ENCODE results near the gene NMBR.
"Not testable (repeated sequence)": the region's sequence is repeated elsewhere in the genome, so short reads cannot be mapped to it uniquely, and the experiment has no call there.

Gene NMBR

DNA sequence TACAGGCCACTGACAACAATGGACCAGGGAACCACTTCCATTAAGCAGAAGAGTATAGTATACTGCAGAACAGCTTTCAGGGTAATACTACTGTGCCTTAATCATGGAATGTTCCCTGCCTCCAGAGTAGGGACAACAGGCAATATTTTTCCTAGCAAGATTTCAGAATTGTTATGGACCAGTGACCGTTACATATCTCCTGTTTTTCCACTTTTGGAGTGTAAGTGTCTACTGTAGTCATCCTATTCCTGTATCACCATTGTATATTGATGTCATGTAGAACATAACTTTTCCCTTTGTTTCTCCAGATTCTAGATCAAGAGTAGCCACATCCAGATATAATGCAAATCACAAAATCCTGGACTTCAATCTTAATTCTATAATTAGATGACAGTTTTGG lies 16.1 kb downstream of the NMBR start:
- no peak overlapping the region for H3K4me3 ChIP-seq (replicated peaks; ENCODE audit: low read depth, low read length)
- DNase-seq (ENCODE audit: extremely low read depth, insufficient read length), result no peak
- no peaks in the 10 kb centered on the region for H3K27me3 ChIP-seq (replicated peaks; ENCODE audit: control insufficient read depth, insufficient read depth, low read length)
- H3K36me3 ChIP-seq (ENCODE audit: control insufficient read depth, insufficient read depth, low read length), result no peaks in the 10 kb centered on the region
- no peak for TF ChIP-seq CTCF (IDR thresholded peaks at IDR 0.05; ENCODE audit: insufficient read depth, low read length, poor library complexity, severe bottlenecking)

DNA sequence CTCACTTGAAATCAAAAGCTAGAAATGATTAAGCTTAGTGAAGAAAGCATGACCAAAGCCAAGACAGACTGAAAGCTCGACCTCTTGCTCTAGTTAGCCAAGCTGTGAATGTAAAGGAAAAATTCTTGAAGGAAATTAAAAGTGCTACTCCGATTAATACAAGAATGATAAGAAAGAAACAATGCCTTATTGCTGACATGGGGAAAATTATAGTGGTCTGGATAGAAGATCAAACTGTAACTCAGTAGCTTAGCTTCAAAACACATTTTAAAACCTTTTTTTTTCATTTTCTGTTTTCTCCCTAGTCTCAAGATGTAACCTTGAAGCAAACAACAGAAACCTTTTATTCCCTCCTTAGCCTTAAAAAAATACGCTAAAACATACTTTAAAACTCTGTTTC lies 25.6 kb downstream of the NMBR start:
- DNase-seq (ENCODE audit: extremely low read depth, insufficient read length), result no peak
- H3K27me3 ChIP-seq (replicated peaks; ENCODE audit: control insufficient read depth, insufficient read depth, low read length), result no peaks in the 10 kb centered on the region
- no peak for TF ChIP-seq CTCF (IDR thresholded peaks at IDR 0.05; ENCODE audit: insufficient read depth, low read length, poor library complexity, severe bottlenecking)
- H3K36me3 ChIP-seq (ENCODE audit: control insufficient read depth, insufficient read depth, low read length), result no peaks in the 10 kb centered on the region
- H3K4me3 ChIP-seq (replicated peaks; ENCODE audit: low read depth, low read length), result no peak overlapping the region

DNA sequence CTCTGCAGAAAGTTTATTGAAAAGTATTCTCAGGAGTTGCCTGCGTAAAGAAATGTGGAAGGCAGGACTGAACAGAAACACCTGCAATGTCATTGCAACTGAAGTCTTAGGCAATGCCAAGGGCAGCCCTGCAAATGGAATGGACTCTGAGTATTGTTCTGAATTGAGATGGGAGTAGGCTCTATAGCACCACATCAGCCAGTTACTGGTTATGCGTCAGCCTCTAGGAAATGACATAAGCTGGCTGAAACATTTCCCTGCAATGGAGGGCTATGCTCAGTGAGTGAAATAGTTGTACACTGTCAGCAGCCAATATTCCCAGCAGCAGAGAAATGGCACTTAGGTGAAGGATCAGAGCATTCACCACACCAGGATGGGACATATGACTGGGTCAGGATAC lies 28.0 kb downstream of the NMBR start:
- H3K4me3 ChIP-seq (replicated peaks; ENCODE audit: low read depth, low read length), result no peak overlapping the region
- no peaks in the 10 kb centered on the region for H3K27me3 ChIP-seq (replicated peaks; ENCODE audit: control insufficient read depth, insufficient read depth, low read length)
- no peaks in the 10 kb centered on the region for H3K36me3 ChIP-seq (ENCODE audit: control insufficient read depth, insufficient read depth, low read length)
- no peak for TF ChIP-seq CTCF (IDR thresholded peaks at IDR 0.05; ENCODE audit: insufficient read depth, low read length, poor library complexity, severe bottlenecking)
- DNase-seq (ENCODE audit: extremely low read depth, insufficient read length), result no peak

DNA sequence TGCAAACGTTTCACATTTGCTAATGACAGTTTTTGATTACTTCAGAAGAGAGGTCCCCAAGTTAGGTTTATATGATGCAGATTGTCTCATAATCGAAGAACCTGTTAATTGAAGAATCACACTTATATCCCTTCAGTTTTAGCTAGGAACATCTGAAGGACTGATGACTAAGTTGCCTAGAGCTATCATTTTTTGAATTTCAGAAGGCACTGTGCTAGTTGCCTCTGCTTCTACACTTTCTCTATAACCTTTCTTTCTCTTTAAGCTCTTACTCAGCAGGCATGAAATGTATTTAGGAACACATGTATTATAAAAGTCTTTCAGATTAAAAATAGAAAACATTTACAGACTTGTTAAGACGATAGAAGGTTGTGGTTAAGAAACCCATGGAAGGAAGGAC lies 28.6 kb downstream of the NMBR start:
- no peak overlapping the region for H3K4me3 ChIP-seq (replicated peaks; ENCODE audit: low read depth, low read length)

GRCh38 chr6:142117366-142117765 lies 29.6 kb downstream of the NMBR start:
- no peak for DNase-seq (ENCODE audit: extremely low read depth, insufficient read length)
- H3K27me3 ChIP-seq (replicated peaks; ENCODE audit: control insufficient read depth, insufficient read depth, low read length), result no peaks in the 10 kb centered on the region
- no peak for TF ChIP-seq CTCF (IDR thresholded peaks at IDR 0.05; ENCODE audit: insufficient read depth, low read length, poor library complexity, severe bottlenecking)
- no peak overlapping the region for H3K4me3 ChIP-seq (replicated peaks; ENCODE audit: low read depth, low read length)
- no peaks in the 10 kb centered on the region for H3K36me3 ChIP-seq (ENCODE audit: control insufficient read depth, insufficient read depth, low read length)

More for the DNA sequence above, 28.6 kb downstream of the NMBR start:
- DNase-seq (ENCODE audit: extremely low read depth, insufficient read length), result no peak
- no peaks in the 10 kb centered on the region for H3K27me3 ChIP-seq (replicated peaks; ENCODE audit: control insufficient read depth, insufficient read depth, low read length)
- TF ChIP-seq CTCF (IDR thresholded peaks at IDR 0.05; ENCODE audit: insufficient read depth, low read length, poor library complexity, severe bottlenecking), result no peak
- no peaks in the 10 kb centered on the region for H3K36me3 ChIP-seq (ENCODE audit: control insufficient read depth, insufficient read depth, low read length)

- DNase-seq (ENCODE audit: extremely low read depth, insufficient read length), result no peak
- no peaks in the 10 kb centered on the region for H3K27me3 ChIP-seq (replicated peaks; ENCODE audit: control insufficient read depth, insufficient read depth, low read length)
- no peaks in the 10 kb centered on the region for H3K36me3 ChIP-seq (ENCODE audit: control insufficient read depth, insufficient read depth, low read length)
- peak; percentile 73 for TF ChIP-seq CTCF (IDR thresholded peaks at IDR 0.05; ENCODE audit: insufficient read depth, low read length, poor library complexity, severe bottlenecking)
- no peak overlapping the region for H3K4me3 ChIP-seq (replicated peaks; ENCODE audit: low read depth, low read length)
Observed at GRCh38 chr6:142112451-142113061, 34.4 kb downstream of the NMBR start.

GRCh38 chr6:142110820-142111219 lies 36.1 kb downstream of the NMBR start:
- H3K36me3 ChIP-seq (ENCODE audit: control insufficient read depth, insufficient read depth, low read length); H3K4me3 ChIP-seq (replicated peaks; ENCODE audit: low read depth, low read length); H3K27me3 ChIP-seq (replicated peaks; ENCODE audit: control insufficient read depth, insufficient read depth, low read length); DNase-seq (ENCODE audit: extremely low read depth, insufficient read length): not testable (repeated sequence)

DNA sequence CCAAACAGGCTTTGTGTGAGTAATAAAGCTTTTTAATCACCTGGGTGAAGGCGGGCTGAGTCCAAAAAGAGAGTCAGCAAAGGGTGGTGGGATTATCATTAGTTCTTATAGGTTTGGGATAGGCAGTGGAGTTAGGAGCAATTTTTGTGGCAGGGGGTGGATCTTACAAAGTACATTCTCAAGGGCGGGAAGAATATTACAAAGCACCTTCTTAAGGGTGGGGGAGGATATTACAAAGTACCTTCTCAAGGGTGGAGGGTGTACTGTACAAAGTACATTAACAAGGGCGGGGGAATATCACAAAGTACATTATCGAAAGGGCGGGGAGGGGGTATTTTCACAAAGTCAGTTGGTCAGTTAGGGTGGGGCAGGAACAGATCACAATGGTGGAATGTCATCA lies 42.1 kb downstream of the NMBR start:
- H3K27me3 ChIP-seq (replicated peaks; ENCODE audit: control insufficient read depth, insufficient read depth, low read length); H3K36me3 ChIP-seq (ENCODE audit: control insufficient read depth, insufficient read depth, low read length); DNase-seq (ENCODE audit: extremely low read depth, insufficient read length); H3K4me3 ChIP-seq (replicated peaks; ENCODE audit: low read depth, low read length): not testable (repeated sequence)

Measured in GM06990 (cell line).